NCI-H1105 treated with DMSO at 0.1 percent for 48 hours (cell line): Measurements from ENCODE around the gene TXNDC17.
"Not testable (repeated sequence)": the region's sequence is repeated elsewhere in the genome, so short reads cannot be mapped to it uniquely, and the experiment has no call there.

Source experiments
- DNase-seq: peaks from one replicate; lab custom pipeline; 2025; lab: John Stamatoyannopoulos, UW

The TXNDC17 gene

DNA sequence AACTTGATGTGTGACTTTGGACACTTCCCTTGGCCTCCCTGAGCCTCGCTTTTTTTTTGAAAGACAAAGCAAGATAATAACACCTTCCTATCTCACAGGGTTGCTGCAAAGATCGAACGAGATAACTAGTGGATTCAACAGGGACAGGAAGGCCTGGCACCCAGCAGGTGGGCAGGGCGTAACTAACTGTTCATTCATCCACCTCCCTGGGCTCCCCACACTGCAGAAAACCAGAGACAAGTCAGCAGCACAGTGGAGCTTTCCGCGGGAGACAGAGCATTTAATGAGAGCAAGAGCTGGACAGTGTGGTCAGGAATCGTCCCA is 43.6 kb downstream of the TXNDC17 start:
- no peak for DNase-seq

DNA sequence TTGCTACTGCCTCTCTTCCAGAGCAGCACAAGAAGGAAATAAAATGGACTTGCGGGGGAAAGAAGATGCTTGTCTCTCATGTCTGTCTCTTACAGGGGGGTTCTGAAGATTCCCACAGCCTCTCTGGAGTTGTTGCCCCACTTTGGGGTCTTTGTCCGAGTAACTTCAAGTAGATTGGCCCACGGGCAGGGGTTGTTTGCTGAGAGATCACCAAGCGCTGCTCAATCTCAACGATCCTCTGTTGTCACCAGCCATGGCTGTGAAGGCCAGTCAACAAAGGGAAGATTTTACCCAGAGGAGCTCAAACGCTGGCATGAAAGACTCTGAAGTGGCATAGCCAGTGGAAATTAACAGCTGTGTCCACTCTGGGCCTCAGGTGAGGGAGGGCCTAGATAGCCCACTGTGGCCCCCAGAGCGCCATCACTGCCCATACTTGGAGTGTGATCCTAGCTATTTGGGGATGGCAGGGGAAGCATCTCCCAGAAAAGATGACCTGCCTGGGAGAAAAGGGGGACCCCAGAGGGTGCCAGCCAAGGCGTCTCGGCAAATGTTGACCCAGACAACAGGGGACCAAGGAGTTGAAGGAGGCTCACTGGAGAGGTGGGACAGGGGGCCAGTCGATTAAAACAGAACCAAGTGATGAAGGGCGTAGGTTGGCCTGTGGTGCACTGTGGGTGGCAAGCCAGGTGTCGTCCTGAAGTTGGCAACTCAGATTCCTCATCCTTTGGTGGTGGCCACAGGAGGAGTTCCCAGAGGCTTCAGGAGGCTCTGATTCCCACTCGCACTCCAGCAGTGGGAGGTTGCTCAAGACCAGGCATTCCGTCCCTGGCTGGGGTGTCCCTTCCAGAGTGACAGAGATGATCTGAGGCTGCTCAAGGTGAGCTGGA is 44.3 kb downstream of the TXNDC17 start:
- DNase-seq: no peak

DNA sequence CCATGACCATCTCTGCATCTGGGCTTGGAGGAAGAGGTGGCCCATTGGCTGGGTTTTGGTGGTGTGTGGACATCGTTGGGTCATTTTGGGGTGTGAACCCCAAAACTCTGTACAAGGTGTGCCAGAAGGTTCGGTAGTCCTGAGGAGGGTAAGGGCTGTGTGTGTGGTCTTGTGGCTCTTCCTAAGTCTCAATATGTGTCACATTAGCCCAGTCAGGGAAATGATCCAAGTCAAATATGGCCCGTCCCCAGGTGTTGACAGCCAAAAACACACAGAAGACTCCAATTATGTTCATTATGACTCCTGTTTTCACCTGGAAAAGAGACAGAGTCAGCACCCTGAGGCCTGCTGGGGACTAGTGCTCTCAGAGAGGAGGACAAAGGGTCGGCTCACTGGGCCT is 45.2 kb downstream of the TXNDC17 start:
- DNase-seq: peak; percentile 11

GRCh38 chr17:6688944-6689343 is 48.1 kb downstream of the TXNDC17 start:
- no peak for DNase-seq

DNA sequence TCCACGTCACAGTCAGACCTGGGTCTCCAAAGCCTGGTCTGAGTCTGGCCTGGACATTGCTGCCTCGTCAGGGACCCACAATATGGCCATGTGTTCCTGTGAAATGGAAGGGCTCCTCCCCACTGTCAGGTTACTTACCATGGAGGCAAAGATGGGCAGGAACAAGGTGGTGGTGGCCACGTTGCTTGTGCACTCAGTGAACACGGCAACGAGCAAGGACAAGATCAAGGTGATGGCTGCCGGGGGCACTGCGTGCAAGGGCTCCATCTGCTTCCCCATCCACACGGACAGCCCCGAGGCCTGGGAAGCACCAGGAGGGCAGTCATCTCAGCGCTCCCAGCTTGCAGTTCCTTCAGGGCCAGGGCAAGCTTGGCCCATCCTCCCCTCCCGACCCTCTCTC is 49.8 kb downstream of the TXNDC17 start:
- DNase-seq: no peak

DNA sequence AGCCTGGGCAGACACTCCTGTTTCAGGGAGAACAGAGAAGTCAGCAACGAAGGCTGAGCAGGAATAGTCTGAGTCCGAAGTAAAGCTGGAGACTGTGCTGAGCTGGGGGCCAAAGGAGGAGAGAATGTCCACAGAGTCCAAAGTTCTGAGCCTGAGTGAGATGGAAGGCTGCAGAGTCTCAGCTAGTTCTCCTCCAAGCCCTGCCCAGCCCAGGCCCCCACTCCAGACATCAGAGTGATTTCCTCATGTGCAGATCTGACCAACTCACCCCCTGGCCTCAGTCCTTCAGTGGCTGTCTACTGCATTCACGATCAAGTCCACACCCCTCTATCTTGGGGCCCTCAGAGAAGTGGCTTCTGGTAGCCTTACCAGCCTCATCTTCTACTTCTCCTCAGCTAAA is 50.7 kb downstream of the TXNDC17 start:
- DNase-seq: no peak

DNA sequence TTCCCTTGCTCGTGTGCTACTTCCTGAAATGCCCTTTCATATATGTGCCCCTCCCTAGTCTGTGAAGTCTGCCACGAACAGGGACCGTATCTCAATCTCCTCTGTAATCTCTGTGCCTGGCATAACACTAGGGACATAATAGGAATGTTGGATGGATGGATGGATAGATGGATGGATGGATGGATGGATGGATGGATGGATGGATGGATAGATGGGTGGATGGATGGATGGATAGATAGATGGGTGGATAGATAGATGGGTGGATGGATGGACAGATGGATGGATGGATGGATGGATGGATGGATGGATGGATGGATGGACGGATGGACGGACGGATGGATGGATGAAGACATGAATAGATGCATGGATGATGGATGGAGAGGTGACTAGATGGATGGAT is 51.1 kb downstream of the TXNDC17 start:
- DNase-seq: not testable (repeated sequence)
